Endothelial cell of umbilical vein (primary cell): ENCODE data around the gene LRSAM1. TPM values are rescaled to one million over a fixed set of nuclear protein-coding genes. Genes with fewer than 3 reads are reported as not detected.

Source experiments
- BruUV-seq: library from RNA; stranded (reverse); fragments of 400-500 nt; replicated peaks from 2 replicates; lab custom pipeline; 2021; lab: Mats Ljungman, UMichigan
- CTCF ChIA-PET: fragments of 300-600, 350-600 bp; sonication (Branson Sonifier 250); formaldehyde crosslinking; loops from one replicate; lab custom pipeline; 2021; ENCODE audit warnings: antibody characterized with exemption, inconsistent platforms; lab: Charles Lee
- POLR2A ChIA-PET: fragments of 300-600, 350-600 bp; sonication (Branson Sonifier 250); formaldehyde crosslinking; loops from one replicate; lab custom pipeline; 2021; ENCODE audit warnings: antibody characterized with exemption, inconsistent platforms; lab: Charles Lee
- DNase-seq: peaks from one replicate; pipeline ENCODE4 v3.0.0-alpha.2; 2011; ENCODE audit warnings: low read depth, low spot score
- FAIRE-seq: peaks from 2 replicates; lab custom pipeline; 2011; peaks lifted over from hg19 to GRCh38; lab: Jason Lieb, UNC
- H2AFZ ChIP-seq: 2 replicates; pipeline ENCODE4 v1.6.0; 2012; ENCODE audit warnings: low read depth, low read length, control low read depth, inconsistent platforms
- H3K27ac ChIP-seq: 2 replicates; pipeline ENCODE4 v1.5.1; 2011; ENCODE audit warnings: low read depth, mild to moderate bottlenecking, control low read depth, low read length, moderate library complexity; ENCODE audit not compliant: insufficient read depth
- H3K27me3 ChIP-seq, 2 experiments: 2 replicates each; pipeline versions ENCODE4 v1.6.0 to v1.6.1; 2011; ENCODE audit warnings: low read length in 2 of 2, mixed read lengths in 1 of 2; ENCODE audit not compliant: control insufficient read depth in 2 of 2, insufficient read depth in 2 of 2
- H3K36me3 ChIP-seq, 2 experiments: 2 replicates in 1 of 2; 3 replicates in 1 of 2; pipeline ENCODE4 v1.5.1; 2011; ENCODE audit warnings: low read length in 2 of 2, mild to moderate bottlenecking in 1 of 2, moderate library complexity in 1 of 2; ENCODE audit not compliant: control insufficient read depth in 2 of 2, insufficient read depth in 2 of 2; ENCODE audit errors: extremely low read depth in 1 of 2
- H3K4me1 ChIP-seq: 3 replicates; pipeline ENCODE4 v1.5.1; 2011; ENCODE audit warnings: mild to moderate bottlenecking, low read length; ENCODE audit not compliant: control insufficient read depth, insufficient read depth; ENCODE audit errors: extremely low read depth
- H3K4me2 ChIP-seq: 2 replicates; pipeline ENCODE4 v1.6.1; 2011; ENCODE audit warnings: low read length, control low read depth, mixed read lengths; ENCODE audit not compliant: insufficient read depth
- H3K4me3 ChIP-seq, 3 experiments: fragments of 200-600 bp in 1 of 3; sonication (generic), shearing (Covaris generic) in 1 of 3; replicated peaks in 1 of 3; 2 replicates each; pipeline ENCODE4 v1.5.1; 2011 to 2016; ENCODE audit warnings: control low read depth in 3 of 3, low read length in 3 of 3, mild to moderate bottlenecking in 2 of 3, inconsistent platforms in 1 of 3, low read depth in 1 of 3, moderate library complexity in 1 of 3; ENCODE audit not compliant: insufficient read depth in 1 of 3
- H3K79me2 ChIP-seq: 2 replicates; pipeline ENCODE4 v1.6.0; 2012; ENCODE audit warnings: low read length, inconsistent platforms; ENCODE audit not compliant: control insufficient read depth, insufficient read depth
- H3K9ac ChIP-seq: replicated peaks from 2 replicates; pipeline ENCODE3; 2011; ENCODE audit warnings: low read length, control low read depth; ENCODE audit not compliant: insufficient read depth; ENCODE audit errors: extremely low read depth
- H3K9me1 ChIP-seq: replicated peaks from 3 replicates; pipeline ENCODE4 v1.6.0; 2011; ENCODE audit warnings: mild to moderate bottlenecking, low read length; ENCODE audit not compliant: control insufficient read depth, insufficient read depth; ENCODE audit errors: extremely low read depth
- H3K9me3 ChIP-seq: replicated peaks from 2 replicates; pipeline ENCODE4 v1.5.1; 2012; ENCODE audit warnings: low read length, inconsistent platforms; ENCODE audit not compliant: control insufficient read depth, insufficient read depth
- H4K20me1 ChIP-seq: replicated peaks from 2 replicates; pipeline ENCODE3; 2011; ENCODE audit warnings: mild to moderate bottlenecking, low read length; ENCODE audit not compliant: control insufficient read depth, insufficient read depth; ENCODE audit errors: extremely low read depth
- CTCF ChIP-seq, 2 donors: IDR thresholded peaks; 1 replicate in 1 of 2; 2 replicates in 1 of 2; pipeline ENCODE4 v1.5.1; 2011; ENCODE audit warnings: low read length in 2 of 2, mild to moderate bottlenecking in 2 of 2, moderate library complexity in 2 of 2, control low read depth in 1 of 2, inconsistent platforms in 1 of 2, low read depth in 1 of 2; ENCODE audit not compliant: insufficient read depth in 1 of 2; ENCODE audit errors: extremely low read depth in 1 of 2
- EZH2 ChIP-seq: IDR thresholded peaks from 2 replicates; pipeline ENCODE4 v1.6.1; 2012; ENCODE audit warnings: borderline replicate concordance, low read depth, mild to moderate bottlenecking, moderate library complexity, low read length, inconsistent platforms; ENCODE audit not compliant: severe bottlenecking
- FOS ChIP-seq: IDR thresholded peaks from 2 replicates; pipeline ENCODE4 v1.6.1; 2011; ENCODE audit warnings: mild to moderate bottlenecking, low read length, moderate library complexity, borderline replicate concordance; ENCODE audit not compliant: insufficient read depth
- GATA2 ChIP-seq: IDR thresholded peaks from 2 replicates; pipeline ENCODE4 v1.7.0; 2011; ENCODE audit warnings: low read depth, mild to moderate bottlenecking, moderate library complexity, mixed read lengths, low read length; ENCODE audit not compliant: insufficient read length, insufficient read depth
- JUN ChIP-seq: IDR thresholded peaks from 2 replicates; pipeline ENCODE4 v1.6.1; 2011; ENCODE audit warnings: borderline replicate concordance, low read depth; ENCODE audit not compliant: insufficient read length, insufficient read depth
- MAX ChIP-seq: IDR thresholded peaks from 2 replicates; pipeline ENCODE4 v1.6.1; 2011; ENCODE audit not compliant: insufficient read depth, insufficient read length
- MYC ChIP-seq: IDR thresholded peaks from one replicate; pipeline ENCODE4 v1.6.1; 2011; ENCODE audit warnings: mild to moderate bottlenecking, low read depth, low read length
- POLR2A ChIP-seq: IDR thresholded peaks from 2 replicates; pipeline ENCODE4 v1.6.1; 2012; ENCODE audit warnings: low read depth, mild to moderate bottlenecking, control low read depth, low read length
- POLR2AphosphoS5 ChIP-seq: IDR thresholded peaks from 2 replicates; pipeline ENCODE4 v1.6.1; 2012; ENCODE audit warnings: low read depth, mild to moderate bottlenecking, control low read depth, low read length, moderate library complexity; ENCODE audit not compliant: insufficient read depth
- dilution Hi-C: fragments of 300-500 bp; cut with MboI; formaldehyde crosslinking; loops from one replicate; pipeline ENCODE4 v1.15.0; 2019; ENCODE audit warnings: low sequenced_read_pairs; ENCODE audit not compliant: extremely low pct_ligation_motif_present
- intact Hi-C: fragments of 100-400 bp; cut with micrococcal nuclease; formaldehyde crosslinking; loops from one replicate; pipeline ENCODE4 v1.10.0; 2022
- polyA plus RNA-seq, 4 experiments: library from polyadenylated mRNA; depleted of rRNA in 3 of 4; stranded (reverse) in 3 of 4; unstranded in 1 of 4; fragments of >200 nt; gene quantifications; 2 replicates each; pipeline versions ENCODE4 v1.2.1 to v1.2.3, GENCODE V29; 2011 to 2012; ENCODE audit warnings: missing spikeins in 1 of 4
- total RNA-seq: library from RNA; stranded (reverse); gene quantifications from 2 replicates; pipeline ENCODE4 v1.2.3, GENCODE V29; 2021

Gene LRSAM1
- total and polyA plus RNA-seq, 2 donors (not counting 3 experiments of a cell fraction or from before 2014, with no cell fraction given), result 10.8 to 18.9 TPM

GRCh38 chr9:127490535-127491230, 39.4 kb downstream of the LRSAM1 start:
- no TSS peak for BruUV-seq
- H2AFZ ChIP-seq, result no peak overlapping the region
- CTCF ChIA-PET, result interaction anchor here (1.8 kb wide), 1 partner anchor 10 kb away, joined by 6 read pairs; no protein-coding TSS in a partner anchor

GRCh38 chr9:127491516-127491915, 40.2 kb downstream of the LRSAM1 start:
- DNase-seq (no peak), FAIRE-seq (no peak)
- BruUV-seq, result no TSS peak
- no peaks in the 10 kb centered on the region for H3K79me2 ChIP-seq
- dilution Hi-C loops, result no loop called here
- no peak overlapping the region for H3K27ac ChIP-seq
- TF ChIP-seq GATA2 (no peak), CTCF (IDR thresholded peaks at IDR 0.05; ENCODE audit: extremely low read depth in 1 of 2, insufficient read depth in 1 of 2, low read depth in 1 of 2, low read length in 2 of 2) (no peak), POLR2A (no peak), MAX (no peak), FOS (no peak), EZH2 (no peak), POLR2AphosphoS5 (no peak), MYC (no peak), JUN (no peak)
- no peaks in the 10 kb centered on the region for H3K9me3 ChIP-seq
- no peak overlapping the region for H3K4me2 ChIP-seq
- no peak overlapping the region for H3K9ac ChIP-seq
- no peaks in the 10 kb centered on the region for H4K20me1 ChIP-seq
- intact Hi-C loops, result no loop called here
- POLR2A ChIA-PET, result no interaction called here
- peaks cover 4% of the 10 kb centered on the region for H3K4me1 ChIP-seq
- H3K27me3 ChIP-seq, result no peaks in the 10 kb centered on the region
- no peak overlapping the region for H2AFZ ChIP-seq
- CTCF ChIA-PET, result interaction anchor here (1.8 kb wide), 1 partner anchor 11 kb away, joined by 6 read pairs; no protein-coding TSS in a partner anchor
- H3K36me3 ChIP-seq, result peaks cover 2 to 23% of the 10 kb centered on the region in 2 experiments
- H3K4me3 ChIP-seq, result no peak overlapping the region
- no peaks in the 10 kb centered on the region for H3K9me1 ChIP-seq

More at GRCh38 chr9:127490535-127491230, 39.4 kb downstream of the LRSAM1 start:
- POLR2A ChIA-PET, result no interaction called here
- Histone ChIP-seq H3K79me2 (no peaks in the 10 kb centered on the region), H4K20me1 (no peaks in the 10 kb centered on the region), H3K9me3 (no peaks in the 10 kb centered on the region), H3K4me3 (no peak overlapping the region), H3K27ac (no peak overlapping the region), H3K4me1 (peaks cover 4% of the 10 kb centered on the region), H3K36me3 (peaks cover 2 to 27% of the 10 kb centered on the region in 2 experiments), H3K9me1 (no peaks in the 10 kb centered on the region), H3K27me3 (no peaks in the 10 kb centered on the region), H3K9ac (no peak overlapping the region), H3K4me2 (no peak overlapping the region)
- intact Hi-C loops (no loop called here), dilution Hi-C loops (no loop called here)
- no peak for DNase-seq
- TF ChIP-seq GATA2 (no peak), FOS (no peak)
- no peak for FAIRE-seq
